GM12891 (cell line): ENCODE data around the gene ATP13A4.

Experiments
- PAX5 ChIP-seq: IDR thresholded peaks from 2 replicates; pipeline ENCODE4 v1.6.1; 2011; ENCODE audit warnings: low read length, moderate library complexity, mild to moderate bottlenecking; ENCODE audit not compliant: insufficient read depth, severe bottlenecking
- POLR2A ChIP-seq: IDR thresholded peaks from 2 replicates; pipeline ENCODE4 v1.6.1; 2011; ENCODE audit warnings: low read depth, low read length, control low read depth
- POLR2AphosphoS5 ChIP-seq: IDR thresholded peaks from 2 replicates; pipeline ENCODE4 v1.6.1; 2011; ENCODE audit warnings: low read depth, low read length, control low read depth
- POU2F2 ChIP-seq: IDR thresholded peaks from 2 replicates; pipeline ENCODE4 v1.6.1; 2011; ENCODE audit warnings: low read depth, mild to moderate bottlenecking, control low read depth, low read length, moderate library complexity
- SPI1 ChIP-seq: IDR thresholded peaks from 2 replicates; pipeline ENCODE4 v1.6.1; 2011; ENCODE audit warnings: low read depth, low read length, control low read depth
- TAF1 ChIP-seq: IDR thresholded peaks from 2 replicates; pipeline ENCODE4 v1.6.1; 2011; ENCODE audit warnings: low read depth, low read length, control low read depth

DNA sequence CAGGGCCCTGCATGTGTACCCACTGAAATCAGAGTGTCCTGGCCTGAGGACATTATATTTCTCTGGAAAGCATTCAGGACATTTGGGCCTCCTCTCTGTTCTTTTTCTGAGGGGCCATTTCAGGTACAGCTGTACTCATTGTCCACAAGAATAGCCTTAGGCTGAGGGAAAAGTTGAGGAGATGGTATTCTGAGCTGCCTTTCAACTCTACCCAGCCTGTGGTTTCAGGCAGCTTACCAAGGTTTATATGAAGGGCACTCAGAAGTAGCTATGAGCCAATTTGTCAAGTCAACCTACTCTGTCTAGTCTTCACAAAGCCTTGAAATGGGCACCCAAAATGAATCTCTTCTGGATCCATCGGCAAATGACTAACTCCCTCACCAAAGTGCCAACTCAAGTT lies 9.4 kb downstream of the ATP13A4 start:
- no peak for TF ChIP-seq POU2F2
- TF ChIP-seq POLR2AphosphoS5, result no peak
- TF ChIP-seq POLR2A, result no peak
- TF ChIP-seq SPI1, result no peak
- no peak for TF ChIP-seq TAF1
- no peak for TF ChIP-seq PAX5
